Lung (tissue), 12 donors: ENCODE measurements around the gene ZC3H18. TPM values are rescaled to one million over a fixed set of nuclear protein-coding genes. Genes with fewer than 3 reads are reported as not detected.

Source experiments
- ATAC-seq: fragments of 200-7000 bp; cut with Tn5 transposase; one replicate; pipeline ENCODE4 v1.9.1; 2020; ENCODE audit warnings: moderate number of reproducible peaks; ENCODE audit not compliant: insufficient read depth, low FRiP score
- DNase-seq, 3 donors: peaks; one replicate each; pipeline ENCODE4 v3.0.0-alpha.2; 2013 to 2017
- H3K27ac ChIP-seq, 2 donors: one replicate each; pipeline ENCODE4 v1.5.1; 2013; ENCODE audit warnings: mild to moderate bottlenecking in 2 of 2, moderate library complexity in 2 of 2, control low read depth in 1 of 2, inconsistent platforms in 1 of 2, low read depth in 1 of 2, low read length in 1 of 2
- H3K27me3 ChIP-seq, 3 donors: one replicate each; pipeline ENCODE4 v1.5.1; 2013; ENCODE audit warnings: low read length in 2 of 3; ENCODE audit not compliant: control insufficient read depth in 3 of 3, insufficient read depth in 3 of 3
- H3K36me3 ChIP-seq, 4 donors: one replicate each; pipeline ENCODE4 v1.5.1; 2013; ENCODE audit warnings: low read length in 4 of 4, mild to moderate bottlenecking in 1 of 4, moderate library complexity in 1 of 4; ENCODE audit not compliant: control insufficient read depth in 4 of 4, insufficient read depth in 4 of 4
- H3K4me1 ChIP-seq, 5 donors: one replicate each; pipeline ENCODE4 v1.5.1; 2013; ENCODE audit warnings: low read length in 5 of 5, mild to moderate bottlenecking in 2 of 5, moderate library complexity in 1 of 5; ENCODE audit not compliant: control insufficient read depth in 5 of 5, insufficient read depth in 5 of 5
- H3K4me3 ChIP-seq: one replicate; pipeline ENCODE4 v1.5.1; 2013; ENCODE audit warnings: mild to moderate bottlenecking, control low read depth, moderate library complexity
- H3K9ac ChIP-seq, 2 donors: one replicate each; pipeline ENCODE4 v1.5.1; 2013; ENCODE audit warnings: low read length in 2 of 2, control low read depth in 1 of 2; ENCODE audit not compliant: insufficient read depth in 1 of 2
- H3K9me3 ChIP-seq, 4 donors: one replicate each; pipeline ENCODE4 v1.5.1; 2013; ENCODE audit warnings: low read length in 3 of 4, mild to moderate bottlenecking in 1 of 4, moderate library complexity in 1 of 4; ENCODE audit not compliant: control insufficient read depth in 4 of 4, insufficient read depth in 3 of 4
- CTCF ChIP-seq: IDR thresholded peaks from 2 replicates; pipeline ENCODE4 v1.5.1; 2012; ENCODE audit warnings: mild to moderate bottlenecking; ENCODE audit errors: control extremely low read depth, extremely low read depth
- WGBS, 2 donors: extraction: QIAGEN DNeasy Blood & Tissue Kit; methylation state at CpG; one replicate each; pipeline ENCODE4 v1.1.7; 2013; 5-methylcytosine and 5-hydroxymethylcytosine counted together
- polyA plus RNA-seq, 2 donors: library from polyadenylated mRNA; stranded (reverse); fragments of 200-250 nt; gene quantifications; one replicate each; pipeline ENCODE4 v1.2.1, GENCODE V29; 2013
- total RNA-seq, 2 donors: library from RNA; depleted of rRNA in 1 of 2; stranded (reverse); fragments of >200 nt in 1 of 2; gene quantifications; one replicate each; pipeline ENCODE4 v1.2.1, GENCODE V29; 2014 to 2021
- donor health status: control.
- donor health status: control.
- donor health status: Bipolar disorder and iron deficiency.
- donor health status: healthy.
- donor health status: DM: yes; HTN: yes; CAD: no.

The ZC3H18 gene
- total and polyA plus RNA-seq, 4 donors = 21.2 to 44.0 (median 28.6) TPM

- Histone ChIP-seq H3K27me3 (no peaks in the 10 kb centered on the region), H3K4me3 (no peak overlapping the region), H3K27ac (peak overlapping the region in 1 of 2 donors; percentile 68), H3K36me3 (peaks cover 0 to 5% (median 2%) of the 10 kb centered on the region in 4 donors), H3K9ac (no peak overlapping the region), H3K4me1 (peaks cover 6 to 14% (median 10%) of the 10 kb centered on the region in 5 donors), H3K9me3 (no peaks in the 10 kb centered on the region)
- DNase-seq (no peak), ATAC-seq (no peak)
- 87% methylated on average over 18 of the region's 18 CpGs for WGBS, 2 donors
- no peak for TF ChIP-seq CTCF
Measured at GRCh38 chr16:88568710-88569613, 1.2 kb upstream of the ZC3H18 start.

GRCh38 chr16:88569614-88569984, 604 bp upstream of the ZC3H18 start:
- Histone ChIP-seq H3K4me1 (peaks cover 6 to 14% (median 10%) of the 10 kb centered on the region in 5 donors), H3K4me3 (peak overlapping the region; percentile 63), H3K27ac (peak overlapping the region; percentile 64 to 68), H3K9ac (peak overlapping the region in 1 of 2 donors; percentile 42), H3K9me3 (no peaks in the 10 kb centered on the region), H3K27me3 (no peaks in the 10 kb centered on the region), H3K36me3 (peaks cover 0 to 5% (median 2%) of the 10 kb centered on the region in 4 donors)
- DNase-seq (no peak), ATAC-seq (no peak)
- TF ChIP-seq CTCF = no peak
- WGBS, 2 donors = 2 to 3% methylated on average over 27 to 28 of the region's 28 CpGs

- Histone ChIP-seq H3K9me3 (no peaks in the 10 kb centered on the region), H3K27ac (peak overlapping the region; percentile 68 to 92), H3K9ac (peak overlapping the region; percentile 55 to 63), H3K4me3 (peak overlapping the region; percentile 92), H3K27me3 (no peaks in the 10 kb centered on the region), H3K36me3 (peaks cover 0 to 7% (median 3%) of the 10 kb centered on the region in 4 donors), H3K4me1 (peaks cover 6 to 14% (median 10%) of the 10 kb centered on the region in 5 donors)
- no peak for TF ChIP-seq CTCF
- ATAC-seq = peak; percentile 12
- 0 to 1% methylated on average over 34 to 35 of the region's 35 CpGs for WGBS, 2 donors
- DNase-seq = no peak
Measured at GRCh38 chr16:88570691-88571092, 489 bp downstream of the ZC3H18 start.
